Activated CD4-positive, alpha-beta T cell treated with anti-CD3 and anti-CD28 coated beads for 36 hours (primary cell): ENCODE measurements around the gene AKAP6. TPM values are rescaled to one million over a fixed set of nuclear protein-coding genes. Genes with fewer than 3 reads are reported as not detected.
"Not testable (repeated sequence)": the region's sequence is repeated elsewhere in the genome, so short reads cannot be mapped to it uniquely, and the experiment has no call there.

Source experiments
- ATAC-seq: fragments of 200-7000 bp; cut with Tn5 transposase; one replicate; pipeline ENCODE4 v1.10.0; 2021; ENCODE audit warnings: mild to moderate bottlenecking, moderate library complexity
- CTCF ChIA-PET: fragments of 350-600 bp; sonication (Branson Sonifier 250); formaldehyde crosslinking; loops from one replicate; lab custom pipeline; 2021; ENCODE audit warnings: antibody characterized with exemption; lab: Charles Lee
- POLR2A ChIA-PET: fragments of 350-600 bp; sonication (Branson Sonifier 250); formaldehyde crosslinking; loops from one replicate; lab custom pipeline; 2021; ENCODE audit warnings: antibody characterized with exemption, inconsistent platforms; lab: Charles Lee
- DNase-seq: peaks from one replicate; pipeline ENCODE4 v3.0.0-alpha.2; 2020
- H3K27ac Mint-ChIP-seq: one replicate; pipeline ENCODE4 v1.8.0; 2021; ENCODE audit warnings: mixed read lengths
- H3K27me3 Mint-ChIP-seq: one replicate; pipeline ENCODE4 v1.8.0; 2021; ENCODE audit warnings: mixed read lengths
- H3K36me3 Mint-ChIP-seq: one replicate; pipeline ENCODE4 v1.8.0; 2021; ENCODE audit warnings: low read depth, mixed read lengths
- H3K4me1 Mint-ChIP-seq: one replicate; pipeline ENCODE4 v1.8.0; 2021; ENCODE audit warnings: mixed read lengths
- H3K4me3 Mint-ChIP-seq: one replicate; pipeline ENCODE4 v1.8.0; 2021; ENCODE audit warnings: mild to moderate bottlenecking, moderate library complexity, mixed read lengths
- H3K9me3 Mint-ChIP-seq: one replicate; pipeline ENCODE4 v1.8.0; 2021; ENCODE audit warnings: low read depth, mixed read lengths
- intact Hi-C, 2 experiments: fragments of 100-400 bp; cut with DNase I in 1 of 2; cut with micrococcal nuclease in 1 of 2; formaldehyde crosslinking; loops; one replicate each; pipeline versions ENCODE4 v1.14.2 to v1.15.1; 2022 to 2024; cut with DNase I, micrococcal nuclease
- total RNA-seq, 2 experiments: library from RNA; stranded (reverse); gene quantifications; one replicate each; pipeline ENCODE4 v1.2.3, GENCODE V29; 2021

The AKAP6 gene
- total RNA-seq, 2 experiments from 2014 or later = 1.1 to 2.0 TPM

DNA sequence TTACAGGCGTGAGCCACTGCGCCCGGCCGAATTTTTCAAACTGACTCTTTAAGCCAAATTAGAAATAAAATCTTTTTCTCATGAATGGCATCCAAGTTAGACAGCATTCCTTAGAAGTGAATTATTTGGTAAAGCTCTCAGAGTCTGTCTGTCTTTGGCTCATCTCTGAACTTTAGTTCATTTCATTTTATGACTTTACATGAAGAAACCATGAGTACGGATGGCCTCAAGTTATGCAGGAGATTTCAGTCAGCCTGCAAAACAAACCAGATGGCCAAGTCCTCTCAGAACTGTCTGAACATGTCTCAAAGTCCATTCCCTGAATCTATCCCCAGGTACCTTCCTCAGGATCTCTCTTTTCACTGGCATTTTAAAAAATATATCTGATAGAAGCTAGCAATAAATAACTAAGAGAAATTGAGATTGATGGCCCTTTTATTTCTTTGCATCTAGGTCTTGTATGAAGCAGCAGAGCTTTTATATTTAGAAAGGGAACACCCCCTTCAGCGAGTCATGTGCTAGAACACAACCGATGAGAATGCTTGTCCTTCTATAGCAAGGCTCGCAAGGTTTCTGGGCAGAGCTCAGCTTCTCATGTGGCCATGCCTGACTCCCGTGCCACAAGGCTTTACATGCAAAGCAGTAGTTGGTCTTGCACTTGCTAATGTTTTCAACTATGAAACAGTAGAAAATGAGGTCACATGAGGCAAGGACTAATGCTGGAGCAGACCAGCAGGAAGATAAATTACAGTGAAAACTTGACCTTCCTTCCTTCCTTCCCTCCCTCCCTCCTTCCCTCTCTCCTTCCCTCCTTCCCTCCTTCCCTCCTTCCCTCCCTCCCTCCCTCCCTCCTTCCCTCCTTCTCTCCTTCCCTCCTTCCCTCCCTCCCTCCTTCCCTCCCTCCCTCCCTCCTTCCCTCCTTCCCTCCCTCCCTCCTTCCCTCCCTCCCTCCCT lies 125.0 kb downstream of the AKAP6 start:
- DNase-seq (no peak), ATAC-seq (no peak)
- intact Hi-C loops = no loop called here
- ChIA-PET POLR2A (no interaction called here), CTCF (no interaction called here)
- no peaks in the 10 kb centered on the region for H3K36me3 Mint-ChIP-seq
- H3K4me1 Mint-ChIP-seq = no peaks in the 10 kb centered on the region
- H3K27ac Mint-ChIP-seq = no peak overlapping the region
- H3K9me3 Mint-ChIP-seq = no peaks in the 10 kb centered on the region
- H3K27me3 Mint-ChIP-seq = peaks cover 2% of the 10 kb centered on the region
- no peak overlapping the region for H3K4me3 Mint-ChIP-seq

DNA sequence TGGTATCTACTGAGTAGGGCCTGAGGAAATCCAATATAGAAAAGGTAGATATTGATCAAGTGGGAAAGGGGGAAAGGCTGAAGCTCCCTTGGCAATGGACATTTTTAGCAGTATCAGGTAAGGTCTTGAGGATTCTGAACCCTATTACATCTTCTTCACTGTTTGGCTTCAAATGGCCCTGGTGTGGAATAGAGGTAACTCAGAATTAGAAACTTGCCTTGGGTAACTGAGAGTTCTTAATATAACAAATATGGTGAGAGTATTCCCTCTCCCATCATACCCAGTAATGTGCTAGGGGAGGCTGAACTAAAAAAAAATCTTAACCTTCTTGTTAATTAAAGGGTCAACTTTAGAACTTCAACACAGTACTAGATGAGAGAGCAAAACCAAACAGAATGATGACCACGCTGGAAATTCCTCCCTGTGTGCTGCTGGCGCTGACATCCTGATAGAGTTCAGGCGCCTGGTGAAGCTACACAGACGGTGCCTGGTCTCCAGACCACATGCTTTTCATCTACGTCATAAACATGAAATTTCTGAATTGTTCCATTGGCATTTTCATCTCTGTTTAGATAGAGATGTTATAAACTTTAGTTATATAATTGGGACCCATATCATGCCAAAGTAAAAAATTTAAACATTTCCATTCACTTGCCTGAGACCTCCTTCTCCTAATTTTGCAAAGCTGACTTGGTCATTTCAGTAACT lies 128.3 kb downstream of the AKAP6 start:
- Mint-ChIP-seq H3K4me1 (no peaks in the 10 kb centered on the region), H3K9me3 (peaks cover 3% of the 10 kb centered on the region), H3K27me3 (peaks cover 3% of the 10 kb centered on the region), H3K27ac (no peak overlapping the region), H3K36me3 (no peaks in the 10 kb centered on the region), H3K4me3 (no peak overlapping the region)
- DNase-seq (no peak), ATAC-seq (no peak)
- ChIA-PET CTCF (no interaction called here), POLR2A (no interaction called here)
- intact Hi-C loops = no loop called here

GRCh38 chr14:32458720-32459119 lies 129.6 kb downstream of the AKAP6 start:
- intact Hi-C loops = no loop called here
- H3K9me3 Mint-ChIP-seq = peaks cover 13% of the 10 kb centered on the region
- H3K4me1 Mint-ChIP-seq = no peaks in the 10 kb centered on the region
- CTCF ChIA-PET = no interaction called here
- H3K27ac Mint-ChIP-seq = no peak overlapping the region
- ATAC-seq (no peak), DNase-seq (no peak)
- POLR2A ChIA-PET = no interaction called here
- peaks cover 9% of the 10 kb centered on the region for H3K27me3 Mint-ChIP-seq
- no peak overlapping the region for H3K4me3 Mint-ChIP-seq
- no peaks in the 10 kb centered on the region for H3K36me3 Mint-ChIP-seq

DNA sequence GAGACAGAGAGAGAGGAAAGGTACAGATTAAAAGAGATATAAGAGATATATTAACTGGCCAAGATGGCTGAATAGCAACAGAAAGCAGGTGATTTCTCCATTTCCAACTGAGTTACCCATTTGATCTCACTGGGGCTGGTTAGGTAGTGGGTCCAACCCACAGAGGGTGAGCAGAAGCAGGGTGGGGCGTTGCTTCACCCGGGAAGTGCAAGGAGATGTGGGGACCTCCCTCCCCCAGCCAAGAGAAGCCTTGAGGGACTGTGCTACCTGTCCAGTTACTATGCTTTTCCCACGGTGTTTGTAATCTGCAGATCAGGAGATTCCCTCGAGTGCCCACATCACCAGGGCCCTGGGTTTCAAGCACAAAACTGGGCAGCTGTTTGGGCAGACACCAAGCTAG lies 131.2 kb downstream of the AKAP6 start:
- Mint-ChIP-seq H3K4me1 (no peaks in the 10 kb centered on the region), H3K27me3 (peaks cover 11% of the 10 kb centered on the region), H3K27ac (no peak overlapping the region), H3K36me3 (no peaks in the 10 kb centered on the region), H3K4me3 (no peak overlapping the region), H3K9me3 (peaks cover 15% of the 10 kb centered on the region)
- ChIA-PET CTCF (no interaction called here), POLR2A (no interaction called here)
- intact Hi-C loops = no loop called here
- DNase-seq (no peak), ATAC-seq (no peak)

GRCh38 chr14:32462553-32462952 lies 133.5 kb downstream of the AKAP6 start:
- POLR2A ChIA-PET, CTCF ChIA-PET, ATAC-seq, H3K4me1 Mint-ChIP-seq, H3K27ac Mint-ChIP-seq, DNase-seq, H3K4me3 Mint-ChIP-seq, intact Hi-C loops, H3K36me3 Mint-ChIP-seq: not testable (repeated sequence)
- peaks cover 15% of the 10 kb centered on the region for H3K9me3 Mint-ChIP-seq
- peaks cover 11% of the 10 kb centered on the region for H3K27me3 Mint-ChIP-seq

DNA sequence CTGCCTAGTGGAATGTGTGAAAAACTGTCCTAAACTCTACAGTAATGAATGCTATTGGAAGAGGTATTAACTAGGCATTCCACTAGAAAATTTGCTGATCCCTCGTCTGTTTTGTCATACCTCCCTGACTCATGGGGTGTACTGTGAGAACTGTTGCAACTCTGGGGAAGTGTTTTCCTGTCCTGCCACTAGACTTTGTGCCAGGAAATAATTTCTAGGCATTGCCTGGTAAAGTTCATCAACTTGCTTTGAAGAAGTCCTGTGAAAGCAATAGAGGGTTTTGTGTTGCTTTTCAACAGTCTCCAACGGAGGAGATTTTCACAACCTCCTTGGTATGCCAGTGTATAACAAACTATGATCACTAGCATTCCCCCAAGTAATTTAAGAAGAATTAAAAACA lies 139.9 kb downstream of the AKAP6 start:
- CTCF ChIA-PET = interaction anchor here (1.1 to 1.5 kb wide), 2 partner anchors 211 to 214 kb away, joined by 3 to 12 read pairs; no protein-coding TSS in a partner anchor

DNA sequence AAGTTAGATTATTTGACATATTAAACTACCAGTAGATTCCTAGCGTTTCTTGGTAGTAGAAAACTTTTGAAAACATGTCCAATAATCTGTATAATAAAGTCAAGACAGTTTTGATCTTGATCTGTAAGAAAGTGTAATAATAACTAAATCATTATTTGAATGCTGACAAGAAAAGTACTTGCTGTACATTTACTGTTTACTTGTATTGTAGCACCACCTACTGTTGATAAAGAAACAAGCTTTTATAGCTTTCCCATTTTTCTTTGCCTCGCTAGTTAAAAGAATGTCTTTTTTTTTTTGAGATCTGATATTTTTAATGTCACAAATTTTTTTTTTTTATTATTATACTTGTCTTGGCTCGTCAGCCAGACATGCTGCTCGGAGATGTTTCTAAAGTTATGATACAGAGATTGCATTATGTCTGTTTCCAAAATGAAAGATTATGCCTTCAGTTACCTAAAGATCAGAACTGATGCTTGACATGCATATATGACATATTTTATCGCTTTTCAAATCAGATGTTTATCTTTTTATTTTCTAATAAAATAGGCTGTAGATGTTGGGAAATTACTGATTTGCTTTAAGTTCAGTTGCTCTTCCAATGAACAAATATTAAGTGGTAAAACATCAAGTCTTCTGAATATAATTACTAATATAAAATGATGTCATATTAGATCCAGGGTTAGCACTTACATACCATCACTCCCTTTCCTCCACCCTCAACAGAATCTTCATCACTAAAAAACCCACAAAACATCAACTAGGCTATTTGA lies 140.5 kb downstream of the AKAP6 start:
- no peaks in the 10 kb centered on the region for H3K9me3 Mint-ChIP-seq
- CTCF ChIA-PET = interaction anchor here (0.7 to 1.5 kb wide), 4 partner anchors 211 to 290 kb away, joined by 3 to 12 read pairs (median 3); no protein-coding TSS in a partner anchor
- no peaks in the 10 kb centered on the region for H3K4me1 Mint-ChIP-seq
- POLR2A ChIA-PET = interaction anchor here (0.6 kb wide), 1 partner anchor 547 kb away, joined by 3 read pairs; no protein-coding TSS in a partner anchor
- intact Hi-C loops = loop anchor here (1.0 to 5.0 kb wide), 6 partner anchors 212 to 957 kb away; no protein-coding TSS in a partner anchor
- H3K27ac Mint-ChIP-seq = no peak overlapping the region
- peaks cover 9% of the 10 kb centered on the region for H3K27me3 Mint-ChIP-seq
- DNase-seq (no peak), ATAC-seq (no peak)
- H3K4me3 Mint-ChIP-seq = no peak overlapping the region
- H3K36me3 Mint-ChIP-seq = no peaks in the 10 kb centered on the region

More for the DNA sequence above, 139.9 kb downstream of the AKAP6 start:
- H3K9me3 Mint-ChIP-seq = no peaks in the 10 kb centered on the region
- DNase-seq (no peak), ATAC-seq (no peak)
- intact Hi-C loops = loop anchor here (1.0 to 5.0 kb wide), 6 partner anchors 212 to 957 kb away; no protein-coding TSS in a partner anchor
- POLR2A ChIA-PET = interaction anchor here (0.6 kb wide), 1 partner anchor 547 kb away, joined by 3 read pairs; no protein-coding TSS in a partner anchor
- H3K4me3 Mint-ChIP-seq = no peak overlapping the region
- H3K36me3 Mint-ChIP-seq = no peaks in the 10 kb centered on the region
- no peaks in the 10 kb centered on the region for H3K4me1 Mint-ChIP-seq
- H3K27me3 Mint-ChIP-seq = peaks cover 7% of the 10 kb centered on the region
- no peak overlapping the region for H3K27ac Mint-ChIP-seq

DNA sequence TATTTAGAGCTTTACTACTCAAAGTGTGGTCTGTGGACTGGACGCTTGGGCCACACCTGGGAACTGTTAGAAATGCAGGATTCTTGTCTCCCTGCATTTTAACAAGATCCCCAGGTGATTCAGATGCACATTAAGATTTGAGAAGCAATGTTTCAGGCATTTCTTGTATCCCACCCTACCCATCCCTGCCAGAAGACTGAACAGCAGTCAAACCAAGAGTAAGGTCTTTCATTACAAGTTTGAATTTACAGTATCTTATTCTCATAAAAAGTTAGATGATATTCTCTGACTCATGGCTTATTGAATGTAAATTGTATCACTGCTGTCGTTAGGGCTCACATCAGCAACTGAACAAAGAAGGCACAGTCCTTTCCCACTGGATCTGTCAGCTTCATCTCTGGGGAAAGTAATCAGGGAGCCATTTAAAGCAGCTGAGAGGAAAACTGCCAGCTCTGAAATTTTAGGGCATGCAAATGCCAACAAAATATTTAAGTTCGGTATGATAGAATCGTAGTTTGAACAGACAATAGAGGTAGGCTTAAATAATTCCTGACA lies 141.1 kb downstream of the AKAP6 start:
- Mint-ChIP-seq H3K36me3 (no peaks in the 10 kb centered on the region), H3K4me3 (no peak overlapping the region), H3K9me3 (no peaks in the 10 kb centered on the region), H3K27ac (no peak overlapping the region), H3K27me3 (peaks cover 7% of the 10 kb centered on the region), H3K4me1 (no peaks in the 10 kb centered on the region)
- intact Hi-C loops = no loop called here
- ATAC-seq (no peak), DNase-seq (no peak)
- ChIA-PET POLR2A (no interaction called here), CTCF (interaction anchor here (0.7 to 1.5 kb wide), 5 partner anchors 212 to 399 kb away, joined by 3 to 12 read pairs (median 3); no protein-coding TSS in a partner anchor)

DNA sequence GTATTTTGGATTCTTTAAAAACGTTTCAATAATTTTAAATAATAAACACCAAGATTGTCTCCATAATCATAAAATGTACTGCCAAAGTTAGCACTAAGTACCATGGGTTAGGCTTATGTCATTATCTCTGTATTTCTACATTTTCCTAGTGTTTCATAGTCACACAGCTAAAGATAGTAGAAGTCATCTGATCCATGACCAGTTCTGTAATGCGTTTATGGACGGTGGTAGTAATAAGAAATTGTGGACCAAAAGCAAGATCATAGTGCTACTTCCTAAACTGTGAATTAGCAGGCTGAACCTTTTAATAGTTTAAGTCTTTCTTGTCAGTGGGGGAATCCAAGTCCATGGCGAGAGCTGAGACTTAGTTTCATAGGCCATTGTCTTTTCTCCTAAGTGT lies 142.1 kb downstream of the AKAP6 start:
- H3K4me1 Mint-ChIP-seq = no peaks in the 10 kb centered on the region
- no peaks in the 10 kb centered on the region for H3K9me3 Mint-ChIP-seq
- ATAC-seq (no peak), DNase-seq (no peak)
- no peak overlapping the region for H3K27ac Mint-ChIP-seq
- H3K36me3 Mint-ChIP-seq = no peaks in the 10 kb centered on the region
- intact Hi-C loops = no loop called here
- CTCF ChIA-PET = interaction anchor here (1.0 to 1.1 kb wide), 2 partner anchors 220 to 400 kb away, joined by 3 read pairs; no protein-coding TSS in a partner anchor
- POLR2A ChIA-PET = no interaction called here
- no peak overlapping the region for H3K4me3 Mint-ChIP-seq
- H3K27me3 Mint-ChIP-seq = peaks cover 7% of the 10 kb centered on the region

DNA sequence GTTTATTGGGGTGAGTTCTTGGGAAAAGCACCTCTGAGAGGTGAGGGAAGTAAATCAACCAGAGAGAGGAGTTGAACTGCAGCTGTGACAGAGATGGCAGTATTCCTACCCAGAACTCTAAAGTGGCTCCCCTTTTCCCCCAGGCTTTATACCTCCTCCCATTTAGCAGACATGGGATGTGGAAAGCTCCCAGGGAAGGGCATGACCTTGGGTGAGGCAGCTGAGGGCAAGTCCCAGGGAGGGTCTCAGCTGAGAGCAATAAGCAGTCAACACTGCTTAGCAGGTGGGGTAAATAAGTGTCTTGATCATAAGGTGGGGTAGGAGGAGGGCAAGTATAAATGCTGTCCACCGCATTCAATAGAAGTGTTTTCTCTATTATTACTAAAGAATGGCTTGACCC lies 143.0 kb downstream of the AKAP6 start:
- H3K27me3 Mint-ChIP-seq = peaks cover 7% of the 10 kb centered on the region
- CTCF ChIA-PET = interaction anchor here (1.4 kb wide), 1 partner anchor 45 kb away, joined by 3 read pairs; no protein-coding TSS in a partner anchor

More for the DNA sequence above, 143.0 kb downstream of the AKAP6 start:
- H3K36me3 Mint-ChIP-seq = no peaks in the 10 kb centered on the region
- no peaks in the 10 kb centered on the region for H3K4me1 Mint-ChIP-seq
- H3K27ac Mint-ChIP-seq = no peak overlapping the region
- no peak for ATAC-seq
- intact Hi-C loops = no loop called here
- no peaks in the 10 kb centered on the region for H3K9me3 Mint-ChIP-seq
- no peak overlapping the region for H3K4me3 Mint-ChIP-seq
- no peak for DNase-seq
- POLR2A ChIA-PET = no interaction called here
